ENCODE measurements around the gene NMNAT2.
"Not testable (repeated sequence)": the region's sequence is repeated elsewhere in the genome, so short reads cannot be mapped to it uniquely, and the experiment has no call there.

NMNAT2 gene

GRCh38 chr1:183417772-183418491, at the start of gene NMNAT2:
Gene NMNAT2, minus strand, starts transcription at chr1:183418380. Its CDS starts 113 bp downstream, at chr1:183418267.
- peak; percentile 87 for DNase-seq

DNA sequence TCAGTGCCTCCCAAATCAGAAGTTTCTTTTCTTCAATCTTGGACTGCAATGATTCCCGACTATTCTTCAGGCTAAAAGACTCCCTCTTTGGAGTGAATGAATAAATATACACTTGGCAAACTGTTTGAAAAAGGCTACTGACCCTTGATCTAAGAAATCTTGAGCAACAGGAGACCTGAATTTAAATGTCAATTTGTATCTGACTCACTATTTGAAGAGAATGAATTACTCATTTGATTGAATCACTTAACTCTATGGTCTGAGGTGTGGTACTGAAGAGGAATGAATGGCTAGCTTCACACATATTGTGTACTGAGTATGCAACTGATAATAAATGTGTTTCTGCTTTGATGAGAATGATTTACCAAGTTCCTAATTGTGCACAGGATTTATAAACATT, 49.5 kb upstream of the NMNAT2 start:
- DNase-seq: no peak

DNA sequence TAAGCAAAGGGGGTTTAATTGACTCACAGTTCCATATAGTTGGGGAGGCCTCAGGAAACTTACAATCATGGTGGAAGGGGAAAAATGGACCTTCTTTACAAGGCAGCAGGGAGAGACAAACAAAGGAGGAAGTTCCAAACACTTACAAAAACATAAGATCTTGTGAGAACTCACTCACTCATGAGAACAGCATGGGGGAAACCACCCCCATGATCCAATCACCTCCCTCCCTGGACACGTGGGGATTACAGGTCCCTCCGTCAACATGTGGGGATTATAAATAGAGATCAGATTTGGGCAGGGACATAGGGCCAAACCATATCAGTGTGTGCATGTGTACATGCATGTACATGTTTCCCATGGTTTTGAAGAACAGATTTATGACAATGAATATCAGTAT, 48.6 kb upstream of the NMNAT2 start:
- no peak for DNase-seq

DNA sequence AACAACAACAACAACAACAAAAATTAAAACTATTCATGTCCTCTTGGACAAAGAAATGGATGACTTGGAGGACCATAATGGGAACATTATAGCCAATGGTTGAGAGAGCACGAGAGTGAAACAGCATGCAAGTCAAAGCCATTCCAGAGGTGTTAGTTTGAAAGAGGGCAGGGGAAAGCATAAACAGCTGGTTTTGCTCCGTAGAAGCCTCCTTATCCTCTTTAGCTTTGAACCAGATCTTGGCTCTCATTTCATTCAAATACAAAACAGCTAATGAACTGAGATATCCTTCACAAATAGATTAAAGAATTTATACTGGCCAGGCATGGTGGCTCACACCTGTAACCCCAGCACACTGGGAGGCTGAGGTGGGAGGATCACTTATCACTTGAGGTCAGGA, 45.4 kb upstream of the NMNAT2 start:
- no peak for DNase-seq

GRCh38 chr1:183461350-183461749, 43.2 kb upstream of the NMNAT2 start:
- no peak for DNase-seq

DNA sequence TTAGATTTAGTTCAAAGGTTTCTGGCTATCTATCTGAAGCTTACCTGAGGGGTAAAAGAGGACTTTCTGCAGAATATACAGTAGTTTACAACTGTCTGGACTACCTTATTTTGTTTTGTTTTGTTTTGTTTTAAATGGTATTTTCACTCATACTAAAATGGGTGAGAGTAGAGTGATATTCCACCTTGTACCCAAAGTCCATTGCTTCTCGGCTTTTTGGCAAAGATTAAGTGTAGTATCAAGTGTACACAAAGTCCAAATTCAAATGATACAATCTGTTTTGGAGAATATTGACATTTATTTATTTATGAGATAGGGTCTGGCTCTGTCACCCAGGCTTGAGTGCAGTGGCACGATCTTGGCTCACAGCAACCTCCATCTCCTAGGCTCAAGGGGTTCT, 42.4 kb upstream of the NMNAT2 start:
- no peak for DNase-seq

DNA sequence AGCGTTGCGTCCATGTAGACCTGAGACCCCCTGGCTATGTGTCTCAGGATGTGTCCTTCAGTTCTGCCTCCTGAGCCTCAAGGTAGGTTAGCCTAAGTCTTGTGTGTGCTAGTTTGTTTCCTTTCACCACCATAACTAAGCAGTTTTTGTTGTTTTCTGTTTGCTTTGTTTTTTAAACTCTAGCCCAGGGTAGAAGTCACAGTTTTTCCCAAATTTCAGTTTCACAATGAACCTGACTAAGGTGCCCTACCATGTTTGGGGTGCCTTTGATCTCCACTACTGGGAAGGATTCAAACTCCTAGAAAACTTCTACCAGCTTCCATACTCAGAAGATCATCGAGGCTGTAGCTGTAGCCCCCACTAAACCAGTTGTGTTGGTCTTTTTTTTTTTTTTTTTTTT, 39.3 kb upstream of the NMNAT2 start:
- no peak for DNase-seq

DNA sequence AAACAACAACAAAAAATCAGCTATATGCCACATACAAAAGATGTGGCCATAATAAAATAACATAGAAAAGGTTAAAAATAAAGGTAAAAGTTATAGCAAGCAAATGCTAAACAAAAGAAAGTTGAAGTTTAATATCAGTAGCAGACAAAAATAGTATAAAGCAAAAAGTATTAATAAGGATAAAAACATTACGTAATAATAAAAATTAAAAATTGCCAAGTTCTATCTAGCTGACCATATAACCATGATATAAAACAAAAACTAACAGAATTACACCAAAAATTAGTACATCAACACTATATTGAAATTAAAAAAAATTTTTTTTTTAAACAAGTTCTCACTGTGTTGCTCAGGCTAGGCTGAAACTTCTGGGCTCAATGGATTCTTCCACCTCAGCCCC, 38.6 kb upstream of the NMNAT2 start:
- DNase-seq: no peak

DNA sequence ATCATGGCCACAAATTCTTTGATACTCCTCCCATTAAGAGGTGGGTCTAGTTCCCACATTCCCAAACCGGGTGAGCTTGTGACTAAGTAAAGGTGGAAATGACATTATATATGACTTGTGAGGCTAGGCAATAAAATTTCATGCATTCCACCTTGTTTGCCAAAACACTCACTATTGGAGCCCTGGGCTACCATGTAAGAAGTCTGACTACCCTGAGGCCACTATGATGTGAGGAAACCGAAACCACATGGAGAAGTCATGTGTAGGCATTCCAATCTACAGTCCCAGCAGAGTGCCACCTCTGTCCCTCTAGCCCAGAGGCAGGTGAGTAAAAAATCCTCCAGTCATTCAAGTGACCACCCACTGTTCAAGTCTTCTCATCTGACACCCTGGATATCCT, 36.2 kb upstream of the NMNAT2 start:
- peak; percentile 71 for DNase-seq

- DNase-seq: no peak
Measured at GRCh38 chr1:183450093-183450492, 31.9 kb upstream of the NMNAT2 start.

DNA sequence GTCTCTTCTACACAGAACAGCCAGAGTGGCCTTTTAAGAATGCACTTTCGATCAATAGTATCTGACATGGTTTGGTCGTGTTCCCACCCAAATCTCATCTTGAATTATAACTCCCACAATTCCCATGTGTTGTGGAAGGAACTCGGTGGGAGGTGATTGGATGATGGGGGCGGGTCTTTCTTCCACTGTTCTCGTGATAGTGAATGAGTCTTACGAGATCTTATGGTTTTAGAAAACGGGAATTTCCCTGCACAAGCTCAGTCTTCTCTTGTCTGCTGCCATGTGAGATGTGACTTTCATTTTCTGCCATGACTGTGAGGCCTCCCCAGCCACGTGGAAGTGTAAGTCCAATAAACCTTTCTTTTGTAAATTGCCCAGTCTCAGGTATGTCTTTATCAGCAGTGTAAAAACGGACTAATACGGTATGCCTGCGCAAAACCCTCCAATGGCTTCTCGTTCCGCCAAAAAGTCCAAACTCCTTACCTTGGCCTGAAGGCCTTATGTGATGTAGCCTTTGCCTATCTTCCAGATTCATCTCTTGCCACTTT, 31.1 kb upstream of the NMNAT2 start:
- no peak for DNase-seq

- no peak for DNase-seq
Measured at GRCh38 chr1:183444243-183444642, 26.1 kb upstream of the NMNAT2 start.

DNA sequence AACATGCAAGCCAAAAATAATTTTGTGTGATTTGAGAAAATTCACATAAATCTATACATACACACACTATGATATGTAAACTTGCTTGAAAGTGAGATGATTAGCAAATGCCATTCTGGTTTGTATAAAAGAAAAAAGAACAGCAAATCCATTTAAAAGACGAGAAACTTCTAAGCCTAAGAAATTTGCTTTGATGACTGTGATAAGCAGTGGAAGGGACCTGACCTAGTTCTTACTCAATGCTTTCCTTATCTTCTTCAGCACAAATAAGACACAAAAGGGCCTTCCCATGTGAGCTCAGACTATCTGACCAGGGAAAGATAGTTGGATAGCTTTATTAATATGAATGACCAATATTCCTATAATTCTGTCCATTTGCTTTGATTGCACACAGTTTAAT, 25.3 kb upstream of the NMNAT2 start:
- no peak for DNase-seq

DNA sequence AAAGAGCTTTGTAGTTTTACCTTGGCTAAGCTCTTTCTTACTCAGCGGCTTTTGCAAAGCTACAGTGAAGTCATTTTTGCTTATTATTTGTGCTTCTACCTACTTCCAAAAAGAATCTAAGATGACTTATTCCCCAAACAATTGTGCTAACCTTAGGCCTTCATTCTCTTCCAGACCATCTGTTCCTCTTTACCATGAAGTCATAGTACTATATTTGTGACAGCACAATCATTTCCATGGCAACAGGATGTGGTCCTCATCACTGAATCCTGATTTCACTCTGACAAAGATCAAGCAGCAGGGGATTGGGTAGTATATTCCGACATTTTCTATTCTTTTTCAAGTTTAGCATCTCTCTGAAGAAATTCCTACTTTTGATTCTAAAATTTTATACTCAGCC, 24.8 kb upstream of the NMNAT2 start:
- no peak for DNase-seq

GRCh38 chr1:183438060-183438459, 19.9 kb upstream of the NMNAT2 start:
- DNase-seq: no peak

DNA sequence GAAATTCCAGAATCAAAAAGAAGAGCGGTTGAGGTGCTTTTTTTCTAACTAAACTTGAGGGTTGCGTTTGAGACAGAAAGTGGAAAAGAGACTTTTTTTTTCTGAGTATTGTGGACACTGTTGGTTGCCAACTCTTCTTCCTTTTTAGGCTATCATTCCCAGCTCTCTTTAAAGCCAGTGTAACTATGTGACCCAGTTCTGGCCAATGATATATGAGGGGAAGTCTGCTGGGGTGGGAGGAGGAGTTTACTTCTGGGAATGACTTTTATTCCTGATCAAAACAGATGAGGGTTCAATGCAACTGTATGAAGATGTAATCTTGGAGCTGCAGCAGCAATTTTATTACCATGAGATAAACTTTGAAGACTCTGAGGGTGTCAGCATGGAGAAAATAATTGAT, 17.3 kb upstream of the NMNAT2 start:
- no peak for DNase-seq

DNA sequence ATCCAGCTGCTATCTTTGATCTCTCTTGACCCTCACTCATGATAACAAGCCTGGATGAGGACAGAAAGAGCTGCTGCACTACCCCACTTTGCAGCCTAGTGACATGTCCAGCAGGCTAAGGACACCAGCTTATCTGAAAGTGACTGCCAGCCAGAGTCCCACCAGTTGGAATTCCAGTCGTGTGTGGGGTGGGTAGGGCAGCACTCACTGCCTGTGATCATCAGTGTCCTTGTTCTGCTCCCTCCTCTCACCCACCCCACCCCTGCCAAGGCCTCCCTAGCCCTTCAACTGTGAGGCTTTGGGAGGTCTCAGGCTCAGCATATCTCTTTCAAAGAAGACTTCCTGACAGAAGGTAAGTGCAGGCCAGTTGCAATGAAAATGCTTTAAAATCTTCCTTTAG, 15.5 kb upstream of the NMNAT2 start:
- peak; percentile 69 for DNase-seq

DNA sequence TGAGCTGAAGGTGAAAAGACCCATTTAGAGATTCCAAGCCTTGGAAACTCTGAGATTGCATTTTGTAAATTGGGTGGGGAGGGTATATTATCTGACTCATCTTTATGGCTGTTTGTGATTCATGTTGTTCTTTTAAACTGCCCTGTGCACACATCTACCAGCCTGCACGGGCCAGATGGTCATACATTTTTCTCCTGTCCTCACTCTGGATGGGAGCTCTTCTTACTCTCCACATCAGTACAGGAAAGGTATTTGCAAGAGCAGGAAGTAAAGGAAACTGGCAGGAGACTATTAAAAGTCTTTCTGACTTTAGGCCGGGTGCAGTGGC, 14.3 kb upstream of the NMNAT2 start:
- DNase-seq: no peak

DNA sequence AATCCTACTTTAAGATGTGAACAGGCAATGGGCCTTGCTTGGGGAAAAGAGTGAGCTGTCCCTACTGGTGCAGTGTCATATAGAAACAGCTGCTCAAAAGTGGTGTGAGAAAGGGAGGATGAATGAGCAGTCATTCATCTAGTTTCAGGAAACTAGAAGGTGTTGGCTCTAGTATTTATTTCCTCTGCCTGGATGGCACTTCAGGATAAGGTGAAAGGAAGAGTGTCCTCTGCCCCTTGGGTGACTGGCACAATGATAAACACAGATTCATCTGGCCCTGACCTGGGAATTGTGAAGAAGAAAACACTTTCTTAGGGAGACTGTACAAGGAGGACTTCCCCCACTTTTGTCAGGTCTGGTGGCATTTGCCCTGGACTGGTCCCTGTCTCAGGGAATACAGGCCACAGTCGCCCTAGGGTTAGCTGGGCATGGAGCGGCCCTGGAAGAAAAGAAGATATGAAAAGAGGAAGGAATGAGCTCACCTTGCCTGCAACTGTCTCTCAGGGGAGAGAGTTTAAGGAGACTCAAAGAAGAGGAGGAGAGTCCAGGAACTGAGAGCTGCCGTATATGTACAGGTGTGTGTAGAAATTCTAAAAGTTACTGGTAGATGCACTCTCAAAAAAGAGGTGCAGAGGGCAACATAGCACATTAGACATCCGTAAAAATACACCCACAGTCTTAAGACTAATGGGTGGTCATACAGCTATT, 13.8 kb upstream of the NMNAT2 start:
- no peak for DNase-seq

- not testable (repeated sequence) for DNase-seq
Measured at GRCh38 chr1:183427591-183427990, 9.4 kb upstream of the NMNAT2 start.

DNA sequence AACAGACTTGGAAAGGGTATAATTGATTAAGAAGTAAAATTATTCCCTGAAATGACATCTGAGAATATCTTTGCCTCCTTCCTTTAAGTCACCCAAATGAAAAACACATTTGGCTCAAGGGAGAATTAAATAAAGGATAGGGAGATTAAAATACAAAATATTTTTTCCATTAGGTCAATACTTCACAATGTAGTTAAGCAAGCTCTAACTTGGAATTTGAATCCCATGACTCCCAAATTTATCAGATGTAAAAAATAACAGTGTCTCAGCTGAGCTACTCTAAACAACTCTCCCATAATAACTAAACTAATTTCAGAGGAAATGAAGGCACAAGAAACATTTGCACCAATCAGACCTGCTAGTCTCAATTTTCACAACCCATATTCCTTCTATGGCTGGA, 6.5 kb upstream of the NMNAT2 start:
- no peak for DNase-seq

GRCh38 chr1:183423541-183423940, 5.4 kb upstream of the NMNAT2 start:
- DNase-seq: no peak

DNA sequence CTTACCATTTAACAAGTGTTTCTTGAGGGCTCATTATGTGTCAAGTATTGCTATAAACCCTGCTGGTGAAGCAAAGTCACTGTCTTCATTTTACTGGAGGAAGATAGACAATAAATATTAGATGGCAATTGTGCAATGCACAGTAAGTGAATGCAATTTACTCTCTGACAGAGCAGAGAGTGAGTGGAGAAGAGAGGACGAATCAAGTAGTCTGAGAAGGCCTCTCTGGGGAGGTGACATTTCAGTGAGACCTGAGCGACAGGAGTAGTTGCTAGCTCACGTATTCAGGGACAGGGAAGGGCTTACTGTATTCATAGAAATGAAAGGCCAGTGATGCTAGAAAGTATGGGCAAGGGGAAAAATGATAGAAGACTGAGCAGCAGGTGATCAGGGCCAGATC, 1.2 kb upstream of the NMNAT2 start:
- no peak for DNase-seq

DNA sequence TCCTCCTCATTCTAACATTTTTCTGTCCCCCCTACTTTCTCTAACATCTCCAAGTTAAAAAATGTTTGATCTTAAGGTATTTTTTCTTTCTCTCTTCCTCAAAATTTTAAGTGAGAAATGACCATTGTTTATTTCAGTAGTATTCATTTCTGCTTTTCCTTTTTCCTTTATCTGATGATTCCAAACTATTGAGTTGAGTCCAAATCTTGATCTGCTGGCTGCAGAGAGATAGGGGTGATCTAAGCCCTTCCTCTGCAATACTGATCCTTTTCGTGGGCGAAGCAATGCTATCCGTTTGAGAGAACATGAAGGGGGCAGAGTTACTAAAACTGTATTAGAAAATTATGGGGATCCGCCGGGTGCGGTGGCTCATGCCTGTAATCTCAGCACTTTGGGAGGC, 516 bp upstream of the NMNAT2 start:
- DNase-seq: no peak
